Measurements from ENCODE around the gene IPMK.
"Not testable (repeated sequence)": the region's sequence is repeated elsewhere in the genome, so short reads cannot be mapped to it uniquely, and the experiment has no call there.

Gene IPMK

GRCh38 chr10:58237014-58237834 is 30.5 kb downstream of the IPMK start:
- TF ChIP-seq ZFX (IDR thresholded peaks at IDR 0.05; ENCODE audit: borderline replicate concordance): no peak
- no peak for TF ChIP-seq CTCF (IDR thresholded peaks at IDR 0.05)
- no peak overlapping the region for H3K27ac ChIP-seq

- H3K27ac ChIP-seq: not testable (repeated sequence)
Observed at GRCh38 chr10:58229856-58230255, 37.8 kb downstream of the IPMK start.

- no peak for TF ChIP-seq CTCF (IDR thresholded peaks at IDR 0.05)
- TF ChIP-seq ZFX (IDR thresholded peaks at IDR 0.05; ENCODE audit: borderline replicate concordance): no peak
Observed at GRCh38 chr10:58225654-58226053, 42.0 kb downstream of the IPMK start.

GRCh38 chr10:58220769-58221451 is 46.8 kb downstream of the IPMK start:
- no peak overlapping the region for H3K27ac ChIP-seq
- no peak for TF ChIP-seq CTCF (IDR thresholded peaks at IDR 0.05)
- TF ChIP-seq ZFX (IDR thresholded peaks at IDR 0.05; ENCODE audit: borderline replicate concordance): no peak

More at GRCh38 chr10:58225654-58226053, 42.0 kb downstream of the IPMK start:
- no peak overlapping the region for H3K27ac ChIP-seq

- no peak for TF ChIP-seq ZFX (IDR thresholded peaks at IDR 0.05; ENCODE audit: borderline replicate concordance)
- no peak overlapping the region for H3K27ac ChIP-seq
Observed at GRCh38 chr10:58219875-58220274, 47.8 kb downstream of the IPMK start.

GRCh38 chr10:58217612-58218011 is 50.1 kb downstream of the IPMK start:
- TF ChIP-seq ZFX (IDR thresholded peaks at IDR 0.05; ENCODE audit: borderline replicate concordance): no peak
- no peak for TF ChIP-seq CTCF (IDR thresholded peaks at IDR 0.05)
- no peak overlapping the region for H3K27ac ChIP-seq

GRCh38 chr10:58212622-58213021 is 55.1 kb downstream of the IPMK start:
- TF ChIP-seq ZFX (IDR thresholded peaks at IDR 0.05; ENCODE audit: borderline replicate concordance): no peak
- no peak for TF ChIP-seq CTCF (IDR thresholded peaks at IDR 0.05)
- no peak overlapping the region for H3K27ac ChIP-seq

DNA sequence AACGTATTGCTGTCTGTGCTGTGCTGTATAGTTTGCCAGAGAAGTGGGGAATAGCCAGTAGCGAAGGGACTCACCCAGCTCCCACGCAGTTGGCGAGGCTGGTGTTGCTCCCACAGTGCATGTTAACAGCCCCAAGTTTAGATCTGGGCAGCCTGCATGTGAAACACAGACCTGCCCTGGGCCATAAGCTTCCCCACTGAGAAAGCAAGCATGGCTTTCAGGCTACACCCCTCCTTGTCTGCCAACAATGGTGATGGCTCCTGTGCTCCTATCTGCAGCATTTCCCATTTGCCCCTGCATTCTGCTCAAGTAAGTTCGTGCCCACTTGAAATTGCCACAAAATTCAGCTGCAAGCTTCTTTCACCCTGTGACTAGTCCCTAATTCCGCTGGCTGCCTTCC is 57.5 kb downstream of the IPMK start:
- no peak for TF ChIP-seq ZFX (IDR thresholded peaks at IDR 0.05; ENCODE audit: borderline replicate concordance)
- no peak for TF ChIP-seq CTCF (IDR thresholded peaks at IDR 0.05)
- no peak overlapping the region for H3K27ac ChIP-seq
